Activated CD4-positive, CD25-positive, alpha-beta regulatory T cell treated with anti-CD3 and anti-CD28 coated beads, Interleukin-2, amount 50 U/mL, for 16 hours (primary cell): ENCODE measurements around the gene TBC1D22B.

Experiments
- DNase-seq: peaks from one replicate; pipeline ENCODE4 v3.0.0-alpha.2; 2020; ENCODE audit warnings: low read depth, low spot score

Gene TBC1D22B

GRCh38 chr6:37239950-37240713 is 17.4 kb upstream of the TBC1D22B start:
- DNase-seq: peak; percentile 21

- DNase-seq: no peak
Measured at GRCh38 chr6:37241131-37241530, 16.4 kb upstream of the TBC1D22B start.

- no peak for DNase-seq
Measured at GRCh38 chr6:37241775-37242428, 15.7 kb upstream of the TBC1D22B start.

- no peak for DNase-seq
Measured at GRCh38 chr6:37242429-37243052, 15.0 kb upstream of the TBC1D22B start.

- no peak for DNase-seq
Measured at GRCh38 chr6:37243131-37243815, 14.3 kb upstream of the TBC1D22B start.

- no peak for DNase-seq
Measured at GRCh38 chr6:37243816-37244370, 13.7 kb upstream of the TBC1D22B start.

- DNase-seq: no peak
Measured at GRCh38 chr6:37244430-37245310, 12.9 kb upstream of the TBC1D22B start.

GRCh38 chr6:37251211-37251780 is 6.3 kb upstream of the TBC1D22B start:
- DNase-seq: no peak

- DNase-seq: no peak
Measured at GRCh38 chr6:37253486-37254007, 4.0 kb upstream of the TBC1D22B start.

GRCh38 chr6:37254881-37255280 is 2.7 kb upstream of the TBC1D22B start:
- no peak for DNase-seq

GRCh38 chr6:37256692-37257319 is 766 bp upstream of the TBC1D22B start:
- DNase-seq: no peak

- DNase-seq: no peak
Measured at GRCh38 chr6:37257320-37257633, 295 bp upstream of the TBC1D22B start.

- no peak for DNase-seq
Measured at GRCh38 chr6:37258405-37259105, 983 bp downstream of the TBC1D22B start.

- no peak for DNase-seq
Measured at GRCh38 chr6:37259191-37259590, 1.6 kb downstream of the TBC1D22B start.

GRCh38 chr6:37260040-37260439 is 2.5 kb downstream of the TBC1D22B start:
- no peak for DNase-seq

GRCh38 chr6:37260444-37260843 is 2.9 kb downstream of the TBC1D22B start:
- no peak for DNase-seq

- no peak for DNase-seq
Measured at GRCh38 chr6:37261198-37261597, 3.6 kb downstream of the TBC1D22B start.

- no peak for DNase-seq
Measured at GRCh38 chr6:37262446-37263026, 5.0 kb downstream of the TBC1D22B start.

GRCh38 chr6:37265001-37265400 is 7.4 kb downstream of the TBC1D22B start:
- no peak for DNase-seq
